Liver (tissue), 9 donors: ENCODE data around the gene ZC3H8. TPM values are rescaled to one million over a fixed set of nuclear protein-coding genes. Genes with fewer than 3 reads are reported as not detected.
A peak's percentile ranks its signal among the peaks of the same experiment; 100 is the strongest.
"Not testable (repeated sequence)": the region's sequence is repeated elsewhere in the genome, so short reads cannot be mapped to it uniquely, and the experiment has no call there.

ENCODE experiments used
- DNase-seq: peaks from one replicate; pipeline ENCODE4 v3.0.0-alpha.2; 2017; ENCODE audit warnings: low spot score
- H3K27ac ChIP-seq, 2 donors: one replicate each; pipeline ENCODE4 v1.7.0; 2013; ENCODE audit warnings: inconsistent platforms in 2 of 2, low read length in 2 of 2, control low read depth in 1 of 2, low read depth in 1 of 2, mild to moderate bottlenecking in 1 of 2
- H3K27me3 ChIP-seq, 4 donors: one replicate each; pipeline versions ENCODE4 v1.6.1 to v1.7.0; 2013; ENCODE audit warnings: low read length in 3 of 4, inconsistent platforms in 1 of 4, mild to moderate bottlenecking in 1 of 4, moderate library complexity in 1 of 4; ENCODE audit not compliant: control insufficient read depth in 4 of 4, insufficient read depth in 4 of 4
- H3K36me3 ChIP-seq, 4 donors: one replicate each; pipeline versions ENCODE4 v1.6.1 to v1.7.0; 2013; ENCODE audit warnings: low read length in 3 of 4, mild to moderate bottlenecking in 3 of 4, low read depth in 1 of 4, moderate library complexity in 1 of 4; ENCODE audit not compliant: control insufficient read depth in 4 of 4, insufficient read depth in 3 of 4
- H3K4me1 ChIP-seq, 4 donors: one replicate each; pipeline versions ENCODE4 v1.6.1 to v1.7.0; 2013; ENCODE audit warnings: low read length in 3 of 4, mild to moderate bottlenecking in 3 of 4, moderate library complexity in 1 of 4; ENCODE audit not compliant: control insufficient read depth in 4 of 4, insufficient read depth in 4 of 4
- H3K4me3 ChIP-seq, 3 donors: one replicate each; pipeline versions ENCODE4 v1.6.1 to v1.7.0; 2013; ENCODE audit warnings: low read length in 3 of 3, control low read depth in 1 of 3, low read depth in 1 of 3, mild to moderate bottlenecking in 1 of 3
- H3K9ac ChIP-seq, 2 donors: one replicate each; pipeline ENCODE4 v1.7.0; 2013; ENCODE audit warnings: low read length in 2 of 2, mild to moderate bottlenecking in 2 of 2, moderate library complexity in 2 of 2, control low read depth in 1 of 2, low read depth in 1 of 2
- H3K9me3 ChIP-seq, 4 donors: one replicate each; pipeline versions ENCODE4 v1.6.1 to v1.7.0; 2013; ENCODE audit warnings: low read length in 3 of 4; ENCODE audit not compliant: control insufficient read depth in 4 of 4
- FOXA1 ChIP-seq: IDR thresholded peaks from 2 replicates; pipeline ENCODE4 v1.6.1; 2016; ENCODE audit warnings: antibody characterized with exemption
- HNF4A ChIP-seq, 2 donors: conservative IDR thresholded peaks; 2 replicates each; pipeline ENCODE4 v1.6.1; 2016; ENCODE audit warnings: antibody characterized with exemption in 2 of 2, mild to moderate bottlenecking in 2 of 2
- HNF4G ChIP-seq: IDR thresholded peaks from 2 replicates; pipeline ENCODE4 v1.6.1; 2016; ENCODE audit warnings: antibody characterized with exemption
- NR2F2 ChIP-seq: IDR thresholded peaks from 2 replicates; pipeline ENCODE4 v1.6.1; 2016; ENCODE audit warnings: antibody characterized with exemption
- RAD21 ChIP-seq, 2 donors: IDR thresholded peaks; 2 replicates each; pipeline ENCODE4 v1.6.1; 2016; ENCODE audit warnings: antibody characterized with exemption in 2 of 2, mild to moderate bottlenecking in 2 of 2
- RXRA ChIP-seq, 2 donors: IDR thresholded peaks; 2 replicates each; pipeline ENCODE4 v1.6.1; 2017 to 2018; ENCODE audit warnings: antibody characterized with exemption in 2 of 2, mild to moderate bottlenecking in 1 of 2
- SP1 ChIP-seq: IDR thresholded peaks from 2 replicates; pipeline ENCODE4 v1.6.1; 2018; ENCODE audit warnings: antibody characterized with exemption, mild to moderate bottlenecking
- TAF1 ChIP-seq: conservative IDR thresholded peaks from 2 replicates; pipeline ENCODE4 v1.6.1; 2016; ENCODE audit warnings: antibody characterized with exemption, mild to moderate bottlenecking
- YY1 ChIP-seq: IDR thresholded peaks from 2 replicates; pipeline ENCODE4 v1.6.1; 2016; ENCODE audit warnings: antibody characterized with exemption, mild to moderate bottlenecking
- WGBS: extraction: QIAGEN DNeasy Blood & Tissue Kit; methylation state at CpG from one replicate; pipeline ENCODE4 v1.1.7; 2013; 5-methylcytosine and 5-hydroxymethylcytosine counted together
- polyA plus RNA-seq, 2 donors: library from polyadenylated mRNA; stranded (reverse) in 1 of 2; unstranded in 1 of 2; fragments of 200-250 nt in 1 of 2; fragments of >200 nt in 1 of 2; fragmentation: Nextera tagmentation in 1 of 2; extraction: Ambion mirVana in 1 of 2; gene quantifications; one replicate each; pipeline versions ENCODE4 v1.2.1 to v1.2.3, GENCODE V29; 2013 to 2015
- total RNA-seq, 2 donors: library from RNA; depleted of rRNA; stranded (reverse); fragments of >200 nt; gene quantifications; one replicate each; pipeline ENCODE4 v1.2.3, GENCODE V29; 2014
- TF ChIP-seq, protein P1 (sequence below): IDR thresholded peaks from 2 replicates; pipeline ENCODE4 v1.6.1; 2016; ENCODE audit warnings: antibody characterized with exemption
- TF ChIP-seq, protein P2 (sequence below): IDR thresholded peaks from 2 replicates; pipeline ENCODE4 v1.6.1; 2016; ENCODE audit warnings: antibody characterized with exemption
- donor health status: healthy.
- donor health status: healthy.
- donor health status: healthy.
- donor health status: healthy.
- donor health status: healthy.

Gene ZC3H8
- total and polyA plus RNA-seq, 4 donors, result 2.4 to 8.9 (median 6.5) TPM

DNA sequence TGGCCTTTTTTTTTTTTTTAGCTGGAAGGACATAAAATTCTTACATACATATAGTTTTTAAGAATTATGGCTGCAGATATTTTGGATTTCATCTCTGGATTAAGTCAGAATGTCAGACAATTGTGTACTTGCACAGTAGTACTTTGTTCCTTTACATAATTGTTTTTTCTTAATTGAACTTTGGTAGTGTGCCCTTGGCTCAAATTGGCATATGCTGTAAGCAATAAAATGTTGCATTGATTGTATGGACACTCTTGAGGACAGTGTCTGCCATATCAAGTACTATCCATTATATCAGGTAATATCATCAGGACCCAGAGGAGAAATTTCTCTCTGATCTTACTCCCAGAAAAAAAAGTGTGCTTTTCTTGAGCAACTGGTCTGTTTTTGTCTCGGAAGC, 35.8 kb upstream of the ZC3H8 start:
- TF ChIP-seq HNF4A (conservative IDR thresholded peaks at IDR 0.05) (peak; percentile 14 to 65), NR2F2 (no peak)
- 35% methylated on average over 1 of the region's 1 CpG for WGBS
- no peaks in the 10 kb centered on the region for H3K36me3 ChIP-seq
- H3K9ac ChIP-seq, result no peak overlapping the region
- DNase-seq, result no peak
- peaks cover 0 to 8% (median 2%) of the 10 kb centered on the region in 4 donors for H3K4me1 ChIP-seq
- no peak overlapping the region for H3K4me3 ChIP-seq
- no peaks in the 10 kb centered on the region for H3K9me3 ChIP-seq
- no peaks in the 10 kb centered on the region for H3K27me3 ChIP-seq
- no peak overlapping the region for H3K27ac ChIP-seq

DNA sequence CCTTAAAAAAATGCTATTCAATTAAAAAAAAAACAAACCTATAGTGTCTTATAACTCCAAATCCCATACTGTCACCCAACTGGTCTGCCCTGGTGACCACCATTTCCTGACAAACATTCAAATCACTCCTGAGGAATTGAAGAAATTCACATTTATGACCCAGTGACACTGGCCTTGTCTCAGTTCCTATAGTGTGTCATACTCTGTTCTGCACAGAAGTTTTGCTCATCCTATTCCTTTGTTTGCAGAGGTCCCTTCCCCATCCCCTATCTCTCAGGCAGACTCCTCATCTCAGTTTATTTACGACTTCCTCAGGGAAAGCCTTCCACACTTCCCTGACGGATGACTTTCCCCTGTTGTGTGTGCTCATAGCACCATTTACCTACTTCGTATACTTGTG, 35.2 kb upstream of the ZC3H8 start:
- TF ChIP-seq RXRA (IDR thresholded peaks at IDR 0.05), result no peak
- no peak for TF ChIP-seq FOXA1
- no peak for TF ChIP-seq HNF4G
- Histone ChIP-seq H3K27me3 (no peaks in the 10 kb centered on the region), H3K4me3 (no peak overlapping the region), H3K9ac (no peak overlapping the region), H3K27ac (no peak overlapping the region), H3K36me3 (no peaks in the 10 kb centered on the region), H3K9me3 (no peaks in the 10 kb centered on the region), H3K4me1 (peaks cover 0 to 8% (median 2%) of the 10 kb centered on the region in 4 donors)
- no peak for DNase-seq
- WGBS, result 89% methylated on average over 3 of the region's 3 CpGs

DNA sequence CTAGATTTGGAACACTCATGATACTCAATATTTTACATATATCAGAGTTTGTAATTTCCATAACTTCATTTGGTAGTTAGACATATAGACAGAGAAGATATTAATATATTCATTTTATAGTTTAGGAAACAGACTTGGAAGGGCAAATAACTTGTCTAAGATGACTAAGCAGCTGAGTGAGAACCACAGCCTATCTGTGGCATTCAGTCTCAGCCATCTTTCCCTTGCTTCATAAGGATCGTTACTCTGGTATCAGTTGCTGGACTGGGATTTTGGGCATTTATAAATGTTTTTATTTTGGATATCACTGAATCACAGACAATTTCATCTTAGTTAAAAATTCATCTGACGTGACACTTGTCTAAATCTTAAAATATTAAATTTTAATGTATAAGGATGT, 28.7 kb upstream of the ZC3H8 start:
- peaks cover 4 to 13% (median 8%) of the 10 kb centered on the region in 4 donors for H3K4me1 ChIP-seq
- peak; percentile 52 for TF ChIP-seq YY1
- 68% methylated on average over 2 of the region's 2 CpGs for WGBS
- not testable (repeated sequence) for H3K4me3 ChIP-seq, H3K27me3 ChIP-seq, H3K9me3 ChIP-seq, H3K36me3 ChIP-seq, H3K9ac ChIP-seq, DNase-seq, H3K27ac ChIP-seq

DNA sequence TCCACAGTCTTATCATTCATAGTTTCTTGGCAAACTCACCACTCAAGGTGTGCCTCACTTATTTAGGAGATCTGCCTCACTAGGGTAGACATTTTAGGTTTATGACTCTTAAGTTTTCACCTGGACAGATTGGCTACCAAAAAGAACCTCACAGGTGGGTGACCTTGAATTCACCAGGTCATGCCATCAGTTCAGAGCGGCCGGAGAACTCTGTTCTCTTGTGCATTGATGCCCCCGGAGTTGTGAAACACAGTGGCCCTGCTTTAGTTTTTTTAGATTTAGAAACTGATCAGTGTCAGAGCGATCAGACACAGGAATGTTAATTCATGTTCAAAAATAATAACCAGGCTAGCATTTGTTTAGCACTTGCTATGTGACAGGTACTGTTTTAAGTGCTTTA, 27.2 kb upstream of the ZC3H8 start:
- not testable (repeated sequence) for H3K27me3 ChIP-seq, H3K36me3 ChIP-seq, H3K9me3 ChIP-seq, DNase-seq, H3K4me3 ChIP-seq, H3K9ac ChIP-seq
- peak; percentile 57 for TF ChIP-seq HNF4A (conservative IDR thresholded peaks at IDR 0.05)
- TF ChIP-seq RAD21 (IDR thresholded peaks at IDR 0.05), result peak; percentile 11 to 21
- TF ChIP-seq RXRA (IDR thresholded peaks at IDR 0.05), result peak; percentile 71 to 77
- peak; percentile 15 for TF ChIP-seq SP1
- 40% methylated on average over 4 of the region's 4 CpGs for WGBS
- Histone ChIP-seq H3K27ac (peak overlapping the region; percentile 25 to 28), H3K4me1 (peaks cover 4 to 18% (median 9%) of the 10 kb centered on the region in 4 donors)

DNA sequence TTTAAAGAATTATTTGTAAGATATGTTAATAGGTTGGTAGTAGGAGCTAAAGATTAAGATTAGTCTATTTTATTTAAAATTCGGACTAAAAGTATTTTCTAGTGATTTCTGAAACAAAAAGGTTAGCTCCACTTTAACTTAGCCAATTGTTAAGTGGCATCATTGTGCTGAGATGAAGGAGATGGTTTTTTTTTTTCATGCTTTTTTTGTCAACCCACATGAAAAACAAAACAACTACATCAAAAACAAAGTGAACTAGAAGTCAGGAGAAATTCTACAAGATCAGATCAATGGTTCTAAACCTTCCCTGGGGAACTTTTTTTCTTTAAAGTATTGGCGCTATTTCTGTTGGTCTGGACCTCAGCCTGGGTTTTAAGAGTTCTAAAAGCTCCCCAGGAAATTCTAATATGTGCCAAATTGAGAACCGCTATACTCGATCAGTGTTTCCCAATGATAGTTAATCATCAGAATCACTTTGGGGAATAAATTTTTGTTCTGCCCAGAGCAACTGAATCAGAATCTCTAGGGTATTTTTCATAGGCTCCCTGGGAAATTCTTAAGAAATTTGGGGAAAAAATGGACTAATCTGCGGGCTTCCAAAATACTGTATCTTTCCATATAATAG, 22.9 kb upstream of the ZC3H8 start:
- Histone ChIP-seq H3K36me3 (no peaks in the 10 kb centered on the region), H3K4me3 (no peak overlapping the region), H3K9me3 (no peaks in the 10 kb centered on the region), H3K27ac (peak overlapping the region in 1 of 2 donors; percentile 2), H3K27me3 (no peaks in the 10 kb centered on the region), H3K9ac (no peak overlapping the region), H3K4me1 (peaks cover 0 to 21% (median 4%) of the 10 kb centered on the region in 4 donors)
- 65% methylated on average over 5 of the region's 5 CpGs for WGBS
- TF ChIP-seq RAD21 (IDR thresholded peaks at IDR 0.05), result no peak
- TF ChIP-seq, protein P1, sequence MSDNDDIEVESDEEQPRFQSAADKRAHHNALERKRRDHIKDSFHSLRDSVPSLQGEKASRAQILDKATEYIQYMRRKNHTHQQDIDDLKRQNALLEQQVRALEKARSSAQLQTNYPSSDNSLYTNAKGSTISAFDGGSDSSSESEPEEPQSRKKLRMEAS, result no peak
- TF ChIP-seq TAF1, result no peak
- no peak for TF ChIP-seq YY1
- no peak for TF ChIP-seq HNF4G
- TF ChIP-seq FOXA1, result no peak
- TF ChIP-seq, protein P2, sequence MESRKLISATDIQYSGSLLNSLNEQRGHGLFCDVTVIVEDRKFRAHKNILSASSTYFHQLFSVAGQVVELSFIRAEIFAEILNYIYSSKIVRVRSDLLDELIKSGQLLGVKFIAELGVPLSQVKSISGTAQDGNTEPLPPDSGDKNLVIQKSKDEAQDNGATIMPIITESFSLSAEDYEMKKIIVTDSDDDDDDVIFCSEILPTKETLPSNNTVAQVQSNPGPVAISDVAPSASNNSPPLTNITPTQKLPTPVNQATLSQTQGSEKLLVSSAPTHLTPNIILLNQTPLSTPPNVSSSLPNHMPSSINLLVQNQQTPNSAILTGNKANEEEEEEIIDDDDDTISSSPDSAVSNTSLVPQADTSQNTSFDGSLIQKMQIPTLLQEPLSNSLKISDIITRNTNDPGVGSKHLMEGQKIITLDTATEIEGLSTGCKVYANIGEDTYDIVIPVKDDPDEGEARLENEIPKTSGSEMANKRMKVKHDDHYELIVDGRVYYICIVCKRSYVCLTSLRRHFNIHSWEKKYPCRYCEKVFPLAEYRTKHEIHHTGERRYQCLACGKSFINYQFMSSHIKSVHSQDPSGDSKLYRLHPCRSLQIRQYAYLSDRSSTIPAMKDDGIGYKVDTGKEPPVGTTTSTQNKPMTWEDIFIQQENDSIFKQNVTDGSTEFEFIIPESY, result no peak
- no peak for DNase-seq
